ENCODE measurements around the gene DNAJC9.
"Not testable (repeated sequence)": the region's sequence is repeated elsewhere in the genome, so short reads cannot be mapped to it uniquely, and the experiment has no call there.

Gene DNAJC9

GRCh38 chr10:73246646-73247508 is at the start of gene DNAJC9:
DNAJC9 (minus strand) TSS chr10:73247255; CDS start chr10:73247189, 66 bp downstream.
- in situ Hi-C loops (cut with MboI; ENCODE audit: low sequenced_read_pairs), result no loop called here

- in situ Hi-C loops (cut with MboI; ENCODE audit: low sequenced_read_pairs), result no loop called here
These were observed 46.4 kb upstream of the DNAJC9 start for GRCh38 chr10:73293461-73293860.

GRCh38 chr10:73289958-73290357 is 42.9 kb upstream of the DNAJC9 start:
- in situ Hi-C loops (cut with MboI; ENCODE audit: low sequenced_read_pairs), result no loop called here

- in situ Hi-C loops (cut with MboI; ENCODE audit: low sequenced_read_pairs), result no loop called here
These were observed 40.4 kb upstream of the DNAJC9 start for GRCh38 chr10:73287441-73287840.

- in situ Hi-C loops (cut with MboI; ENCODE audit: low sequenced_read_pairs), result no loop called here
These were observed 34.0 kb upstream of the DNAJC9 start for GRCh38 chr10:73281097-73281496.

GRCh38 chr10:73264423-73264822 is 17.4 kb upstream of the DNAJC9 start:
- in situ Hi-C loops (cut with MboI; ENCODE audit: low sequenced_read_pairs), result no loop called here

- in situ Hi-C loops (cut with MboI; ENCODE audit: low sequenced_read_pairs), result no loop called here
These were observed 16.8 kb upstream of the DNAJC9 start for GRCh38 chr10:73263693-73264347.

- in situ Hi-C loops (cut with MboI; ENCODE audit: low sequenced_read_pairs), result no loop called here
These were observed 16.0 kb upstream of the DNAJC9 start for GRCh38 chr10:73262880-73263555.

GRCh38 chr10:73262105-73262730 is 15.2 kb upstream of the DNAJC9 start:
- in situ Hi-C loops (cut with MboI; ENCODE audit: low sequenced_read_pairs), result no loop called here

- in situ Hi-C loops (cut with MboI; ENCODE audit: low sequenced_read_pairs), result no loop called here
These were observed 14.4 kb upstream of the DNAJC9 start for GRCh38 chr10:73261362-73261995.

GRCh38 chr10:73258612-73259011 is 11.6 kb upstream of the DNAJC9 start:
- in situ Hi-C loops (cut with MboI; ENCODE audit: low sequenced_read_pairs), result not testable (repeated sequence)

GRCh38 chr10:73253225-73253555 is 6.1 kb upstream of the DNAJC9 start:
- in situ Hi-C loops (cut with MboI; ENCODE audit: low sequenced_read_pairs), result no loop called here

GRCh38 chr10:73252445-73253224 is 5.6 kb upstream of the DNAJC9 start, which contains the start of gene MRPS16:
MRPS16 (minus strand) TSS chr10:73252644; CDS start chr10:73252482, 162 bp downstream.
- in situ Hi-C loops (cut with MboI; ENCODE audit: low sequenced_read_pairs), result no loop called here

- in situ Hi-C loops (cut with MboI; ENCODE audit: low sequenced_read_pairs), result no loop called here
These were observed 4.8 kb upstream of the DNAJC9 start for GRCh38 chr10:73251683-73252444.

- in situ Hi-C loops (cut with MboI; ENCODE audit: low sequenced_read_pairs), result no loop called here
These were observed 1.2 kb upstream of the DNAJC9 start for GRCh38 chr10:73248259-73248724.

- in situ Hi-C loops (cut with MboI; ENCODE audit: low sequenced_read_pairs), result no loop called here
These were observed 629 bp upstream of the DNAJC9 start for GRCh38 chr10:73247509-73248258.

- in situ Hi-C loops (cut with MboI; ENCODE audit: low sequenced_read_pairs), result no loop called here
These were observed 771 bp downstream of the DNAJC9 start for GRCh38 chr10:73246322-73246645.

GRCh38 chr10:73244866-73245477 is 2.1 kb downstream of the DNAJC9 start:
- in situ Hi-C loops (cut with MboI; ENCODE audit: low sequenced_read_pairs), result no loop called here

All from hTERT RPE-1 (cell line).